ENCODE results near the gene INPP5A. TPM values are rescaled to one million over a fixed set of nuclear protein-coding genes. Genes with fewer than 3 reads are reported as not detected.

The INPP5A gene
- total and polyA plus RNA-seq, 11 donors: 38.6 to 179 (median 102) TPM

DNA sequence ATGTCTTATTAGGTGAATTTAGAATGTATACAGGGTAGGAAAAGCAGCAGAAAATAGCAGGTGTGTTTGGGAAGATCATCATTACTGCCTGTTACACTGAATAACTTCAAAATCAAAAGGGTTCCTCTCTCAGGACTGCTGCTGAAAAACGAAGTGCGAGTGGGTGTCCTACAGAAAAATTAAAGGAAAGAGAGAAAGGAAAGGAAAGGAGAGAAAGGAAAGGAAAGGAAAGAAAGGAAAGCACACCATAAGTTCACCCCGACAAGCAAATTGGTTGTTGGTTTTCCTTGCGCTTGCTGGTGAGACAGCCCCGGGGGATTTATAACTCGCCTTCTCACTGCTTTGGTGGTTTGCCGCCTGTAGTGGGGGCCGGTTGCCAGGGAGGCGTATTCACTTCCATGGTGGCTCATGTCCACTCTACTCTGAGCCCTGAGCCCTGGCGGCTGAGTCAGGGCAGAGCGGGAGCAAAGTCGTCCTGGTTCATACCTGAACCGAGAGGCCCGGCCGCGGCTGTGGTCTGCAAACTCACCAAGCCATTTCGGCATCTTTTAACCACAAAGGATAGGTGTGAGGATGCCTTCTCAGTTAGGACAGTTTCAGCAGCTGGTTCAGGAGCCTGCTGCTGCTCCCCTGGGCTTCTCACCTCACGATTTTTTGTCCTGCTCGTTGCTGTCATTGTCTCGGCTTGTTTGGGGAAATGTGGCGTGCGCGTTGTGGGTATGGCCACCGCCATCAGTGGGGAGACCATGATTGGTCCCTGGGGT is 26.1 kb downstream of the INPP5A start:
- H3K4me3 ChIP-seq: no peak overlapping the region
- TF ChIP-seq POLR2A (IDR thresholded peaks at IDR 0.05): no peak
- TF ChIP-seq, protein P1, sequence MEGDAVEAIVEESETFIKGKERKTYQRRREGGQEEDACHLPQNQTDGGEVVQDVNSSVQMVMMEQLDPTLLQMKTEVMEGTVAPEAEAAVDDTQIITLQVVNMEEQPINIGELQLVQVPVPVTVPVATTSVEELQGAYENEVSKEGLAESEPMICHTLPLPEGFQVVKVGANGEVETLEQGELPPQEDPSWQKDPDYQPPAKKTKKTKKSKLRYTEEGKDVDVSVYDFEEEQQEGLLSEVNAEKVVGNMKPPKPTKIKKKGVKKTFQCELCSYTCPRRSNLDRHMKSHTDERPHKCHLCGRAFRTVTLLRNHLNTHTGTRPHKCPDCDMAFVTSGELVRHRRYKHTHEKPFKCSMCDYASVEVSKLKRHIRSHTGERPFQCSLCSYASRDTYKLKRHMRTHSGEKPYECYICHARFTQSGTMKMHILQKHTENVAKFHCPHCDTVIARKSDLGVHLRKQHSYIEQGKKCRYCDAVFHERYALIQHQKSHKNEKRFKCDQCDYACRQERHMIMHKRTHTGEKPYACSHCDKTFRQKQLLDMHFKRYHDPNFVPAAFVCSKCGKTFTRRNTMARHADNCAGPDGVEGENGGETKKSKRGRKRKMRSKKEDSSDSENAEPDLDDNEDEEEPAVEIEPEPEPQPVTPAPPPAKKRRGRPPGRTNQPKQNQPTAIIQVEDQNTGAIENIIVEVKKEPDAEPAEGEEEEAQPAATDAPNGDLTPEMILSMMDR (IDR thresholded peaks at IDR 0.05): no peak
- WGBS, 4 donors: 91 to 94% (median 92%) methylated on average over 24 of the region's 24 CpGs
- no peaks in the 10 kb centered on the region for H3K9me3 ChIP-seq
- H3K27ac ChIP-seq: no peak overlapping the region
- DNase-seq (no peak), ATAC-seq (no peak)
- no peaks in the 10 kb centered on the region for H3K36me3 ChIP-seq
- H3K4me1 ChIP-seq: peaks cover 0 to 55% (median 9%) of the 10 kb centered on the region in 12 donors
- no peaks in the 10 kb centered on the region for H3K27me3 ChIP-seq
- intact Hi-C loops (cut with DNase I): loop anchor here in 1 of 10 donors (10.0 kb wide), 1 partner anchor 339 kb away; no protein-coding TSS in a partner anchor

- 90 to 93% (median 91%) methylated on average over 10 of the region's 10 CpGs for WGBS, 4 donors
- no peaks in the 10 kb centered on the region for H3K36me3 ChIP-seq
- DNase-seq: no peak
Observed at GRCh38 chr10:132564249-132564605, 26.6 kb downstream of the INPP5A start.

DNA sequence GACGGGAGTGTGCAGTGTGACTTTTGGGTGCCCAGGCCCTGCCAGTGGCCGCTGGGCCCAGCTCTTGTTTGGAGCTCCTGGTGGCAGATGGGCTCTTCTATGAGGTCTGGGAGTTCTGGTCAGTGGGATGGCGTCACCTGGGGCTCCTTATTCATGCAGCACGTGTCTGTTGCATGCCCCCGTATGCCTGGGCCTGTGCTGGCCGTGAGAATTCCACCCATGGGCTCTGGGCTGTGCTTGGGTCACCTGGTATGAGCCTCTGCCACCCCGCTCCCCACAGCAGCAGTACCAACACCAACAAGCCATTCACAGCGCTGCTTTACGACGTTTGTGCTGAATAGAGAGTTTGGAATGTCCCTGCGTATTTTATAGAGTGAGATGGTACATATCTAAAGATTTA is 27.1 kb downstream of the INPP5A start:
- peaks cover 0 to 46% (median 9%) of the 10 kb centered on the region in 12 donors for H3K4me1 ChIP-seq
- no peak for ATAC-seq
- H3K27ac ChIP-seq: no peak overlapping the region

More at GRCh38 chr10:132564249-132564605, 26.6 kb downstream of the INPP5A start:
- no peak overlapping the region for H3K4me3 ChIP-seq
- no peaks in the 10 kb centered on the region for H3K27me3 ChIP-seq
- no peak for ATAC-seq
- intact Hi-C loops (cut with DNase I): loop anchor here in 1 of 10 donors (10.0 kb wide), 1 partner anchor 339 kb away; no protein-coding TSS in a partner anchor
- TF ChIP-seq, protein P1 (IDR thresholded peaks at IDR 0.05): no peak
- no peak for TF ChIP-seq POLR2A (IDR thresholded peaks at IDR 0.05)
- peaks cover 0 to 50% (median 9%) of the 10 kb centered on the region in 12 donors for H3K4me1 ChIP-seq
- no peak overlapping the region for H3K27ac ChIP-seq
- no peaks in the 10 kb centered on the region for H3K9me3 ChIP-seq

DNA sequence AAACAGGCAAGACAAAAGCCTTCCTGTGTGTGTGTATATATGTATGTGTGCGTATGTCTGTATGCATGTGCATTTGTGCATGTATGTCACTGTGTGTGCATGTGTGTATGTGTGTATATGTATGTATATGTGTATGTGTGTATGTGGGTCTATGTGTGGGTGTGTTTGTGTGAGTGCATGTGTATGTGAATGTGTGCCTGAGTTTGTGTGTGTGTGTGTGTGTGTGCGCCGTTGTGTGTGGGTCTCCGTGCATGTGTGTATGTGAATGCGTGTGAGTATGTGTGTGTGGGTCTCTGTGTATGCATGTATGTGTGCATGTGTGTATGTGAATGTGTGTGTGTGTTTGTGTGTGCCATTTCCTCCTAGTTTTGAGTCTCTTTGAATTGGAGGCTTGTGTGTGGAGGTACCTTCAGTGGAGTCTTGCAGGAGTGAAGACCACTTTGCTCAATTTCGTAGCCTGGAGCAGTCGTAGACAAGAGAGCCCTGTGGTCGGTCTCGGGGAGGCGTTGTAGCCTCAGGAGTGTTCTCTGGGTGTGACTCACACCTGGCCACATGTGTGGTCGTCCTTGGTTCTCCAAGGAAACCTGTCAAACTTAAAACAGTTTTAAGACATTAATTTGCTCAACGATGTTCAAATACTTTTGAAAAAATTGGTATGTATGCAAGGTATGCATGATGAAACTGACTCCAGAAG is 28.1 kb downstream of the INPP5A start:
- WGBS, 4 donors: 94 to 98% (median 96%) methylated on average over 12 of the region's 12 CpGs
- H3K27ac ChIP-seq: no peak overlapping the region
- ATAC-seq (no peak), DNase-seq (no peak)
- no peaks in the 10 kb centered on the region for H3K36me3 ChIP-seq
- TF ChIP-seq, protein P1 (IDR thresholded peaks at IDR 0.05): no peak
- TF ChIP-seq POLR2A (IDR thresholded peaks at IDR 0.05): no peak
- no peaks in the 10 kb centered on the region for H3K9me3 ChIP-seq
- no peaks in the 10 kb centered on the region for H3K27me3 ChIP-seq
- intact Hi-C loops (cut with DNase I): loop anchor here in 2 of 10 donors (5.0 to 10.0 kb wide), 2 partner anchors 341 to 692 kb away; no protein-coding TSS in a partner anchor
- H3K4me1 ChIP-seq: peaks cover 0 to 46% (median 3%) of the 10 kb centered on the region in 12 donors
- no peak overlapping the region for H3K4me3 ChIP-seq

More for the DNA sequence above, 27.1 kb downstream of the INPP5A start:
- WGBS, 4 donors: 86 to 90% (median 88%) methylated on average over 11 of the region's 11 CpGs
- DNase-seq: no peak
- no peak overlapping the region for H3K4me3 ChIP-seq
- TF ChIP-seq POLR2A (IDR thresholded peaks at IDR 0.05): no peak
- no peaks in the 10 kb centered on the region for H3K27me3 ChIP-seq
- intact Hi-C loops (cut with DNase I): loop anchor here in 2 of 10 donors (5.0 to 10.0 kb wide), 2 partner anchors 340 to 693 kb away; no protein-coding TSS in a partner anchor
- no peaks in the 10 kb centered on the region for H3K36me3 ChIP-seq
- H3K9me3 ChIP-seq: no peaks in the 10 kb centered on the region
